Gastroesophageal sphincter (tissue), 4 donors: ENCODE measurements around the gene MAP10. TPM values are rescaled to one million over a fixed set of nuclear protein-coding genes. Genes with fewer than 3 reads are reported as not detected.

ENCODE experiments used
- ATAC-seq: fragments of 150-250 bp; one replicate; pipeline ENCODE4 v1.9.1; 2016; ENCODE audit warnings: mild to moderate bottlenecking, moderate library complexity
- H3K27ac ChIP-seq, 4 donors: fragments of 200-600 bp; sonication (generic) in 3 of 4; 1 replicate in 3 of 4; 2 replicates in 1 of 4; pipeline ENCODE4 v1.5.1; 2016 to 2019
- H3K27me3 ChIP-seq: fragments of 200-600 bp; sonication (generic); one replicate; pipeline ENCODE4 v1.5.1; 2019
- H3K36me3 ChIP-seq, 2 donors: fragments of 200-600 bp; sonication (generic); one replicate each; pipeline ENCODE4 v1.5.1; 2019; ENCODE audit warnings: control low read depth in 1 of 2
- H3K4me1 ChIP-seq, 3 donors: fragments of 200-600 bp; sonication (generic); 1 replicate in 2 of 3; 2 replicates in 1 of 3; pipeline ENCODE4 v1.5.1; 2016 to 2019; ENCODE audit warnings: control low read depth in 2 of 3
- H3K4me3 ChIP-seq, 2 donors: fragments of 200-600 bp; sonication (generic); one replicate each; pipeline ENCODE4 v1.5.1; 2019; ENCODE audit warnings: mild to moderate bottlenecking in 1 of 2, moderate library complexity in 1 of 2
- H3K9me3 ChIP-seq, 3 donors: fragments of 200-600 bp; sonication (generic); one replicate each; pipeline ENCODE4 v1.5.1; 2017 to 2019; ENCODE audit warnings: control low read depth in 2 of 3
- EP300 ChIP-seq: sonication (generic); formaldehyde crosslinking; IDR thresholded peaks from one replicate; pipeline ENCODE4 v1.6.1; 2017; ENCODE audit warnings: antibody characterized with exemption, mild to moderate bottlenecking
- POLR2A ChIP-seq, 2 donors: fragments of 450-650 bp; IDR thresholded peaks; one replicate each; pipeline ENCODE4 v1.6.1; 2017; ENCODE audit warnings: antibody characterized with exemption in 2 of 2, mild to moderate bottlenecking in 2 of 2, moderate library complexity in 1 of 2
- POLR2AphosphoS5 ChIP-seq: sonication (generic); formaldehyde crosslinking; IDR thresholded peaks from one replicate; pipeline ENCODE4 v1.6.1; 2017; ENCODE audit warnings: antibody characterized with exemption
- WGBS, 2 donors: methylation state at CpG; one replicate each; pipeline ENCODE4 v1.1.5; 2018; ENCODE audit warnings: low coverage in 1 of 2; 5-methylcytosine and 5-hydroxymethylcytosine counted together
- total RNA-seq, 4 donors: library from RNA; depleted of rRNA; stranded (reverse); fragments of >200 nt; gene quantifications; one replicate each; pipeline ENCODE4 v1.1.0, GENCODE V29; 2016
- TF ChIP-seq, protein P1 (sequence below), 4 experiments: fragments of 200-600 bp in 2 of 4; fragments of 450-650 bp in 2 of 4; sonication (generic) in 1 of 4; IDR thresholded peaks; one replicate each; pipeline ENCODE4 v1.5.1; 2017 to 2019; ENCODE audit warnings: antibody characterized with exemption in 4 of 4, mild to moderate bottlenecking in 2 of 4, moderate library complexity in 2 of 4

Gene MAP10
- total RNA-seq = 1 to 10 TPM in 3 of 4 donors, under 1 TPM in 1; 0.92 to 2.4 (median 1.8) TPM

DNA sequence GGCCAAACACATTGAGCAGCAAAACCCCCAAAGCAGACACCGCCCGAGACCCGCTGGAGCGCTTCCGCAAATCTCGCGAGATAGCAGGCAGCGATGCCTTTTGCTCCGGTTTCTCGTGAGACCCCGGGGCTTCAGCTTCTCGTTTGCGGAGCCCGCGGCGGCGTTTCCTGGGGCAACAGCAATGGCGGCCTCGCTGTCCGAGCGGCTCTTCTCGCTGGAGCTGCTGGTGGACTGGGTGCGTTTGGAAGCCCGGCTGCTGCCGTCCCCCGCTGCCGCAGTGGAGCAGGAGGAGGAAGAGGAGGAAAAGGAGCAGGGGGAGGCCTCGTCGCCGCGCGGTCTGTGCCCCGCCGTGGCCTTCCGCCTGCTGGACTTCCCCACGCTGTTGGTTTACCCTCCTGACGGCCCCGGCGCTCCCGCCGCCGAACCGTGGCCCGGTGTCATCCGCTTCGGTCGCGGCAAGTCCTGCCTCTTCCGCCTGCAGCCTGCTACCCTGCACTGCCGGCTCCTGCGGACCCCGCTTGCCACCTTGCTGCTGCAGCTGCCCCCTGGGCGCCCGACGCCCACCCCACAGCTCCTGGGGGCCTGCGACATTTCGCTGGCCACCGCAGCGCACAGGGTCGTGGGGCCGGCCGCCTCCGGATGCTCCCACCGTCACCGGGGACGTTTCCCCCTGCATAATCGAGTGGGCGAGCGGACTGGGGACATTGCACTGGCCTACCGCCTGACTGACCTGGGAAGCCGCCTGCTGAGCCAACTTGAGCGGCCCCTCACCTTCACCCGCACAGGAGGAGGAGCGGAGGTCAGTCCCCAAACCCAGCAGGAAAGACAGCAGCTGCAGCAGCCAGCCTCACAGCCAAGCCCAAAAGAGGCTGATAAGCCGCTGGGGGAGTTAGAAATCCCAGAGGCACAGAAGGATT is at the start of gene MAP10:
Gene MAP10, plus strand, starts transcription at position 148 of the 917 bp plus-strand sequence. Its CDS starts 34 bp downstream, at position 182.
- Histone ChIP-seq H3K27me3 (no peaks in the 10 kb centered on the region), H3K4me3 (peak within 1 kb of the TSS; percentile 70 to 89), H3K36me3 (no peaks in the 10 kb centered on the region), H3K9me3 (peaks cover 0 to 15% (median 0%) of the 10 kb centered on the region in 3 donors), H3K4me1 (peaks cover 0 to 14% (median 3%) of the 10 kb centered on the region in 3 donors), H3K27ac (peak within 1 kb of the TSS; percentile 21 to 86 (median 79))
- peak; percentile 82 for ATAC-seq
- 0 to 3% methylated on average over 3 to 8 of the region's 75 CpGs for WGBS, 2 donors
- TF ChIP-seq, protein P1, sequence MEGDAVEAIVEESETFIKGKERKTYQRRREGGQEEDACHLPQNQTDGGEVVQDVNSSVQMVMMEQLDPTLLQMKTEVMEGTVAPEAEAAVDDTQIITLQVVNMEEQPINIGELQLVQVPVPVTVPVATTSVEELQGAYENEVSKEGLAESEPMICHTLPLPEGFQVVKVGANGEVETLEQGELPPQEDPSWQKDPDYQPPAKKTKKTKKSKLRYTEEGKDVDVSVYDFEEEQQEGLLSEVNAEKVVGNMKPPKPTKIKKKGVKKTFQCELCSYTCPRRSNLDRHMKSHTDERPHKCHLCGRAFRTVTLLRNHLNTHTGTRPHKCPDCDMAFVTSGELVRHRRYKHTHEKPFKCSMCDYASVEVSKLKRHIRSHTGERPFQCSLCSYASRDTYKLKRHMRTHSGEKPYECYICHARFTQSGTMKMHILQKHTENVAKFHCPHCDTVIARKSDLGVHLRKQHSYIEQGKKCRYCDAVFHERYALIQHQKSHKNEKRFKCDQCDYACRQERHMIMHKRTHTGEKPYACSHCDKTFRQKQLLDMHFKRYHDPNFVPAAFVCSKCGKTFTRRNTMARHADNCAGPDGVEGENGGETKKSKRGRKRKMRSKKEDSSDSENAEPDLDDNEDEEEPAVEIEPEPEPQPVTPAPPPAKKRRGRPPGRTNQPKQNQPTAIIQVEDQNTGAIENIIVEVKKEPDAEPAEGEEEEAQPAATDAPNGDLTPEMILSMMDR (IDR thresholded peaks at IDR 0.05) = no peak
- peak in 1 of 2 donors; percentile 23 for TF ChIP-seq POLR2A (IDR thresholded peaks at IDR 0.05)

- Histone ChIP-seq H3K4me3 (no peak overlapping the region), H3K36me3 (no peaks in the 10 kb centered on the region), H3K27me3 (no peaks in the 10 kb centered on the region), H3K4me1 (peaks cover 8 to 50% (median 10%) of the 10 kb centered on the region in 3 donors), H3K9me3 (no peaks in the 10 kb centered on the region), H3K27ac (peak overlapping the region in 3 of 4 donors; percentile 11 to 87 (median 11))
- WGBS, 2 donors = 50 to 75% methylated on average over 2 of the region's 4 CpGs
- peak; percentile 31 for ATAC-seq
- no peak for TF ChIP-seq POLR2AphosphoS5
- TF ChIP-seq POLR2A (IDR thresholded peaks at IDR 0.05) = no peak
- TF ChIP-seq, protein P1 (IDR thresholded peaks at IDR 0.05) = no peak
- no peak for TF ChIP-seq EP300
Observed at GRCh38 chr1:232764458-232765251, 40.6 kb upstream of the MAP10 start.

DNA sequence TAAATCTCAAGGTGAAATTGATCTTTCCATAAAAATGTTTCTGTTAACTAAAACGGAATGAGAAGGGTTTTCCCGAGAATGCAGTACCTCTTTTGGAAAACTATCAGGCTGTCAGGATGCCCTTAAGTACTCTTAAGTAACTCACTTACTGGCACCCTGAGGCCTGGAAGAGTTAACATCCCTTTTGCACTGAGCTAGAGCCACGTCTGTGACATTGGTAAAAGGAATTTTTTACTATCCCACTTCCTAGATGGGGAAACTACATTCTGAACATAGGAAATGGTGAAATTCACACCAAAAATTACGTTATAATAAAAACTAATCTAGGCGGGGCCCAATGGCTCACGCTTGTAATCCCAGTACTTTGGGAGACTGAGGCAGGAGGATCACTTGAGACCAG is 39.7 kb upstream of the MAP10 start:
- TF ChIP-seq POLR2A (IDR thresholded peaks at IDR 0.05) (no peak), EP300 (no peak), POLR2AphosphoS5 (no peak)
- TF ChIP-seq, protein P1 (IDR thresholded peaks at IDR 0.05) = no peak
- Histone ChIP-seq H3K9me3 (no peaks in the 10 kb centered on the region), H3K27me3 (no peaks in the 10 kb centered on the region), H3K27ac (peak overlapping the region in 3 of 4 donors; percentile 11 to 87 (median 11)), H3K36me3 (no peaks in the 10 kb centered on the region), H3K4me3 (no peak overlapping the region), H3K4me1 (peaks cover 8 to 50% (median 10%) of the 10 kb centered on the region in 3 donors)
- ATAC-seq = no peak
- WGBS, 2 donors = 71 to 72% methylated on average over 3 to 6 of the region's 6 CpGs

GRCh38 chr1:232766241-232766890 is 38.9 kb upstream of the MAP10 start:
- H3K9me3 ChIP-seq = no peaks in the 10 kb centered on the region
- ATAC-seq = peak; percentile 42
- H3K4me1 ChIP-seq = peaks cover 8 to 50% (median 10%) of the 10 kb centered on the region in 3 donors
- 9 to 29% methylated on average over 5 to 8 of the region's 8 CpGs for WGBS, 2 donors
- H3K36me3 ChIP-seq = no peaks in the 10 kb centered on the region
- no peaks in the 10 kb centered on the region for H3K27me3 ChIP-seq
- TF ChIP-seq, protein P1 (IDR thresholded peaks at IDR 0.05) = no peak
- TF ChIP-seq POLR2AphosphoS5 (peak; percentile 80), POLR2A (IDR thresholded peaks at IDR 0.05) (no peak)
- H3K4me3 ChIP-seq = no peak overlapping the region
- H3K27ac ChIP-seq = peak overlapping the region; percentile 72 to 87 (median 80)
